GM23248 (cell line): ENCODE measurements around the gene PGGHG.

Experiments used
- EZH2 ChIP-seq: fragments of 200-600 bp; sonication (generic); IDR thresholded peaks from 2 replicates; pipeline ENCODE4 v1.6.1; 2018; ENCODE audit warnings: antibody characterized with exemption, mild to moderate bottlenecking; ENCODE audit not compliant: insufficient read depth, poor library complexity, severe bottlenecking
- EZH2phosphoT487 ChIP-seq: fragments of 200-600 bp; sonication (generic); IDR thresholded peaks from 2 replicates; pipeline ENCODE4 v1.6.1; 2018; ENCODE audit warnings: antibody characterized with exemption, moderate library complexity, mild to moderate bottlenecking, low read depth; ENCODE audit not compliant: insufficient read depth

- no peak for TF ChIP-seq EZH2phosphoT487
- TF ChIP-seq EZH2: no peak
Measured at GRCh38 chr11:304061-304506, 15.2 kb downstream of the PGGHG start.
